H9 (cell line): ENCODE measurements around the gene RAB26. TPM values are rescaled to one million over a fixed set of nuclear protein-coding genes. Genes with fewer than 3 reads are reported as not detected.
A peak's percentile ranks its signal among the peaks of the same experiment; 100 is the strongest.
"Not testable (repeated sequence)": the region's sequence is repeated elsewhere in the genome, so short reads cannot be mapped to it uniquely, and the experiment has no call there.

Source experiments
- DNase-seq: peaks from one replicate; pipeline ENCODE4 v3.0.0-alpha.2; 2017
- H2AFZ ChIP-seq: one replicate; pipeline ENCODE4 v1.6.1; 2013; ENCODE audit warnings: mild to moderate bottlenecking, low read length, control low read depth, moderate library complexity
- H2AK5ac ChIP-seq: 2 replicates; pipeline ENCODE4 v1.6.1; 2013; ENCODE audit warnings: low read length, control low read depth, mixed read lengths; ENCODE audit not compliant: insufficient read length
- H2BK120ac ChIP-seq: one replicate; pipeline ENCODE4 v1.6.1; 2013; ENCODE audit warnings: low read depth, mild to moderate bottlenecking, low read length, control low read depth, inconsistent platforms; ENCODE audit not compliant: poor library complexity, severe bottlenecking
- H2BK12ac ChIP-seq: 2 replicates; pipeline ENCODE4 v1.6.1; 2013; ENCODE audit warnings: low read length, control low read depth, mixed read lengths, low read depth; ENCODE audit not compliant: insufficient read length
- H2BK15ac ChIP-seq: 2 replicates; pipeline ENCODE4 v1.6.1; 2013; ENCODE audit warnings: low read depth, low read length, control low read depth
- H2BK20ac ChIP-seq: one replicate; pipeline ENCODE4 v1.6.1; 2013; ENCODE audit warnings: low read depth, mild to moderate bottlenecking, low read length, control low read depth, inconsistent platforms; ENCODE audit not compliant: poor library complexity, severe bottlenecking
- H2BK5ac ChIP-seq: 2 replicates; pipeline ENCODE4 v1.6.1; 2013; ENCODE audit warnings: low read length, control low read depth, mixed read lengths; ENCODE audit not compliant: insufficient read length
- H3K14ac ChIP-seq: 2 replicates; pipeline ENCODE4 v1.6.1; 2013; ENCODE audit warnings: low read length, control low read depth; ENCODE audit not compliant: insufficient read depth
- H3K18ac ChIP-seq: 2 replicates; pipeline ENCODE4 v1.6.1; 2013; ENCODE audit warnings: low read depth, mild to moderate bottlenecking, mixed read lengths, low read length, control low read depth; ENCODE audit not compliant: insufficient read length
- H3K23ac ChIP-seq: 2 replicates; pipeline ENCODE4 v1.6.1; 2013; ENCODE audit warnings: low read length, control low read depth, mixed read lengths, low read depth; ENCODE audit not compliant: insufficient read length
- H3K23me2 ChIP-seq: 2 replicates; pipeline ENCODE4 v1.6.1; 2013; ENCODE audit warnings: low read depth, mild to moderate bottlenecking, mixed read lengths, low read length, control low read depth; ENCODE audit not compliant: insufficient read length, poor library complexity, severe bottlenecking
- H3K27ac ChIP-seq: 2 replicates; pipeline ENCODE4 v1.5.1; 2013; ENCODE audit warnings: low read length, control low read depth, mixed read lengths, low read depth; ENCODE audit not compliant: insufficient read length
- H3K27me3 ChIP-seq: 2 replicates; pipeline ENCODE4 v1.6.1; 2013; ENCODE audit warnings: low read length, control low read depth, inconsistent platforms; ENCODE audit not compliant: insufficient read depth
- H3K4ac ChIP-seq: 2 replicates; pipeline ENCODE4 v1.6.1; 2013; ENCODE audit warnings: low read depth, mild to moderate bottlenecking, control low read depth, inconsistent platforms, low read length, moderate library complexity
- H3K4me1 ChIP-seq: 2 replicates; pipeline ENCODE4 v1.6.1; 2013; ENCODE audit warnings: low read length, control low read depth, inconsistent platforms; ENCODE audit not compliant: insufficient read depth
- H3K4me2 ChIP-seq: 2 replicates; pipeline ENCODE4 v1.6.1; 2013; ENCODE audit warnings: low read length, control low read depth, mixed read lengths; ENCODE audit not compliant: insufficient read length, insufficient read depth
- H3K56ac ChIP-seq: 2 replicates; pipeline ENCODE4 v1.6.1; 2013; ENCODE audit warnings: low read depth, mild to moderate bottlenecking, mixed read lengths, low read length, control low read depth; ENCODE audit not compliant: insufficient read length
- H3K79me1 ChIP-seq: 2 replicates; pipeline ENCODE4 v1.6.1; 2013; ENCODE audit warnings: low read depth, mild to moderate bottlenecking, moderate library complexity, low read length, control low read depth, inconsistent platforms; ENCODE audit not compliant: insufficient read depth, poor library complexity, severe bottlenecking
- H3K79me2 ChIP-seq: 2 replicates; pipeline ENCODE4 v1.6.1; 2013; ENCODE audit warnings: low read length, control low read depth, inconsistent platforms; ENCODE audit not compliant: insufficient read depth
- H3K9ac ChIP-seq: 2 replicates; pipeline ENCODE4 v1.6.1; 2013; ENCODE audit warnings: low read length, control low read depth, mixed read lengths; ENCODE audit not compliant: insufficient read length; ENCODE audit errors: extremely low read depth
- H3K9me3 ChIP-seq: one replicate; pipeline ENCODE4 v1.6.1; 2013; ENCODE audit warnings: low read depth, low read length, inconsistent platforms; ENCODE audit not compliant: control insufficient read depth
- H3T11ph ChIP-seq: one replicate; pipeline ENCODE4 v1.6.1; 2013; ENCODE audit warnings: mild to moderate bottlenecking, low read length, control low read depth, inconsistent platforms
- H4K20me1 ChIP-seq: one replicate; pipeline ENCODE4 v1.6.1; 2013; ENCODE audit not compliant: control insufficient read depth, insufficient read length, insufficient read depth
- H4K5ac ChIP-seq: 2 replicates; pipeline ENCODE4 v1.6.1; 2013; ENCODE audit warnings: low read depth, mild to moderate bottlenecking, mixed read lengths, low read length, control low read depth; ENCODE audit not compliant: insufficient read length
- H4K8ac ChIP-seq: replicated peaks from 2 replicates; pipeline ENCODE4 v1.6.1; 2013; ENCODE audit warnings: low read length, control low read depth, mixed read lengths, low read depth; ENCODE audit not compliant: insufficient read length
- H4K91ac ChIP-seq: 2 replicates; pipeline ENCODE4 v1.6.1; 2013; ENCODE audit warnings: low read depth, mild to moderate bottlenecking, moderate library complexity, mixed read lengths, low read length, control low read depth; ENCODE audit not compliant: insufficient read length
- H3K27ac Mint-ChIP-seq, 3 experiments: 2 replicates in 2 of 3; 3 replicates in 1 of 3; pipeline ENCODE4 v1.8.0; 2020 to 2021; ENCODE audit warnings: mixed read lengths in 3 of 3, mild to moderate bottlenecking in 1 of 3, moderate library complexity in 1 of 3
- H3K27me3 Mint-ChIP-seq: 2 replicates; pipeline ENCODE4 v1.8.0; 2021; ENCODE audit warnings: low read depth, mild to moderate bottlenecking, moderate library complexity, mixed read lengths
- H3K36me3 Mint-ChIP-seq, 3 experiments: 2 replicates in 2 of 3; 3 replicates in 1 of 3; pipeline ENCODE4 v1.8.0; 2020 to 2021; ENCODE audit warnings: low read depth in 3 of 3, mixed read lengths in 3 of 3; ENCODE audit not compliant: insufficient read depth in 1 of 3
- H3K4me1 Mint-ChIP-seq, 2 experiments: 2 replicates each; pipeline ENCODE4 v1.8.0; 2020; ENCODE audit warnings: mixed read lengths in 2 of 2
- H3K4me3 Mint-ChIP-seq, 2 experiments: 2 replicates in 1 of 2; 3 replicates in 1 of 2; pipeline ENCODE4 v1.8.0; 2020 to 2021; ENCODE audit warnings: mild to moderate bottlenecking in 2 of 2, mixed read lengths in 2 of 2, moderate library complexity in 1 of 2
- H3K9me3 Mint-ChIP-seq, 2 experiments: 2 replicates in 1 of 2; 3 replicates in 1 of 2; pipeline ENCODE4 v1.8.0; 2020; ENCODE audit warnings: mild to moderate bottlenecking in 2 of 2, mixed read lengths in 2 of 2, moderate library complexity in 1 of 2
- WGBS: extraction: QIAGEN DNeasy Blood & Tissue Kit; methylation state at CpG from one replicate; pipeline ENCODE4 v1.1.7; 2013; ENCODE audit warnings: missing lambda C conversion rate, low lambda C conversion rate, mixed read lengths; ENCODE audit not compliant: insufficient read length; ENCODE audit errors: extremely low coverage; 5-methylcytosine and 5-hydroxymethylcytosine counted together
- total RNA-seq: library from RNA; stranded (reverse); gene quantifications from 2 replicates; pipeline ENCODE4 v1.2.1, GENCODE V29; 2021

RAB26 gene
- total RNA-seq, 1 experiment from 2014 or later: 2.4 TPM

- not testable (repeated sequence) for H2BK120ac ChIP-seq, H2BK12ac ChIP-seq, H3K4me1 ChIP-seq, H3K4ac ChIP-seq, H3K27ac Mint-ChIP-seq, H2BK15ac ChIP-seq, H3K18ac ChIP-seq, H3K27me3 Mint-ChIP-seq, H3K14ac ChIP-seq, H2AK5ac ChIP-seq, H4K5ac ChIP-seq, H3K79me2 ChIP-seq, H3T11ph ChIP-seq, H4K8ac ChIP-seq, H2AFZ ChIP-seq, H3K27me3 ChIP-seq, H2BK5ac ChIP-seq, H4K91ac ChIP-seq, H3K4me2 ChIP-seq, H3K27ac ChIP-seq, H3K9me3 ChIP-seq, H3K79me1 ChIP-seq, H2BK20ac ChIP-seq, H3K56ac ChIP-seq, H3K9me3 Mint-ChIP-seq, H3K4me3 Mint-ChIP-seq, H3K9ac ChIP-seq, DNase-seq, H3K23ac ChIP-seq, H3K23me2 ChIP-seq, H4K20me1 ChIP-seq, H3K4me1 Mint-ChIP-seq
- WGBS: no CpG with 5 or more reads among the region's 21 CpGs
- H3K36me3 Mint-ChIP-seq: peaks cover 7 to 29% (median 13%) of the 10 kb centered on the region in 3 experiments; a peak in 6 of 7 replicates
Observed at GRCh38 chr16:2105291-2105690, 43.1 kb upstream of the RAB26 start.

GRCh38 chr16:2105769-2106168 is 42.7 kb upstream of the RAB26 start:
- H2AK5ac ChIP-seq, H2BK120ac ChIP-seq, H3K23ac ChIP-seq, H3K4me2 ChIP-seq, H4K5ac ChIP-seq, H2BK5ac ChIP-seq, DNase-seq, H3K27ac ChIP-seq, H3K18ac ChIP-seq, H3K9me3 Mint-ChIP-seq, H3K4ac ChIP-seq, H3K4me1 Mint-ChIP-seq, H2BK20ac ChIP-seq, H2BK12ac ChIP-seq, H3K79me1 ChIP-seq, H2BK15ac ChIP-seq, H3K14ac ChIP-seq, H4K8ac ChIP-seq, H3K27me3 Mint-ChIP-seq, H3K79me2 ChIP-seq, H3K23me2 ChIP-seq, H3K9ac ChIP-seq, H3K27me3 ChIP-seq, H4K20me1 ChIP-seq, H2AFZ ChIP-seq, H4K91ac ChIP-seq, H3K4me3 Mint-ChIP-seq, H3K9me3 ChIP-seq, H3T11ph ChIP-seq, H3K4me1 ChIP-seq: not testable (repeated sequence)
- peak overlapping the region; percentile 82 for H3K56ac ChIP-seq
- no CpG with 5 or more reads among the region's 22 CpGs for WGBS
- peaks cover 7 to 31% (median 16%) of the 10 kb centered on the region in 3 experiments; a peak in 6 of 7 replicates for H3K36me3 Mint-ChIP-seq
- H3K27ac Mint-ChIP-seq: 0 out of 7 replicates have a peak overlapping the region, but pooled peaks of 1 of the 3 experiments have one; percentile 63
